Upper lobe of right lung (tissue), 1 donor: ENCODE measurements around the gene PALD1. TPM values are rescaled to one million over a fixed set of nuclear protein-coding genes. Genes with fewer than 3 reads are reported as not detected.

ENCODE experiments used
- ATAC-seq: fragments of 200-7000 bp; cut with Tn5 transposase; one replicate; pipeline ENCODE4 v1.9.1; 2020; ENCODE audit warnings: mild to moderate bottlenecking, moderate library complexity
- DNase-seq: peaks from one replicate; pipeline ENCODE4 v3.0.0-alpha.2; 2020
- H3K27ac ChIP-seq: fragments of 200-600 bp; one replicate; pipeline ENCODE4 v1.8.0; 2022
- H3K27me3 ChIP-seq: fragments of 200-600 bp; one replicate; pipeline ENCODE4 v1.8.0; 2022; ENCODE audit warnings: mild to moderate bottlenecking
- H3K36me3 ChIP-seq: fragments of 200-600 bp; one replicate; pipeline ENCODE4 v1.8.0; 2022
- H3K4me1 ChIP-seq: fragments of 200-600 bp; one replicate; pipeline ENCODE4 v1.8.0; 2022
- H3K4me3 ChIP-seq: fragments of 200-600 bp; one replicate; pipeline ENCODE4 v1.8.0; 2022; ENCODE audit warnings: mild to moderate bottlenecking
- H3K9me3 ChIP-seq: fragments of 200-600 bp; one replicate; pipeline ENCODE4 v1.8.0; 2022
- intact Hi-C: fragments of 100-400 bp; cut with DNase I; formaldehyde crosslinking; loops from one replicate; pipeline ENCODE4 v1.11.0; 2022
- total RNA-seq: library from RNA; stranded (reverse); fragmentation: NEBNext Ultra II Directional; extraction: Animal tissue kit (Norgen Biotek cat#: 25700); gene quantifications from one replicate; pipeline ENCODE4 v1.2.1, GENCODE V29; 2021
- TF ChIP-seq, protein P1 (sequence below): fragments of 200-600 bp; IDR thresholded peaks from one replicate; pipeline ENCODE4 v1.8.0; 2022; ENCODE audit warnings: antibody characterized with exemption
- donor health status: DM: no; HTN: yes; CAD: no; lungs with severe emphysema.

Gene PALD1
- total RNA-seq, 1 donor from 2014 or later = 27.0 TPM

- DNase-seq (no peak), ATAC-seq (peak; percentile 32)
- intact Hi-C loops = no loop called here
Observed at GRCh38 chr10:70540089-70540788, 61.7 kb downstream of the PALD1 start.

GRCh38 chr10:70540789-70541360 is 62.3 kb downstream of the PALD1 start:
- TF ChIP-seq, protein P1, sequence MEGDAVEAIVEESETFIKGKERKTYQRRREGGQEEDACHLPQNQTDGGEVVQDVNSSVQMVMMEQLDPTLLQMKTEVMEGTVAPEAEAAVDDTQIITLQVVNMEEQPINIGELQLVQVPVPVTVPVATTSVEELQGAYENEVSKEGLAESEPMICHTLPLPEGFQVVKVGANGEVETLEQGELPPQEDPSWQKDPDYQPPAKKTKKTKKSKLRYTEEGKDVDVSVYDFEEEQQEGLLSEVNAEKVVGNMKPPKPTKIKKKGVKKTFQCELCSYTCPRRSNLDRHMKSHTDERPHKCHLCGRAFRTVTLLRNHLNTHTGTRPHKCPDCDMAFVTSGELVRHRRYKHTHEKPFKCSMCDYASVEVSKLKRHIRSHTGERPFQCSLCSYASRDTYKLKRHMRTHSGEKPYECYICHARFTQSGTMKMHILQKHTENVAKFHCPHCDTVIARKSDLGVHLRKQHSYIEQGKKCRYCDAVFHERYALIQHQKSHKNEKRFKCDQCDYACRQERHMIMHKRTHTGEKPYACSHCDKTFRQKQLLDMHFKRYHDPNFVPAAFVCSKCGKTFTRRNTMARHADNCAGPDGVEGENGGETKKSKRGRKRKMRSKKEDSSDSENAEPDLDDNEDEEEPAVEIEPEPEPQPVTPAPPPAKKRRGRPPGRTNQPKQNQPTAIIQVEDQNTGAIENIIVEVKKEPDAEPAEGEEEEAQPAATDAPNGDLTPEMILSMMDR = no peak
- no peaks in the 10 kb centered on the region for H3K9me3 ChIP-seq
- H3K36me3 ChIP-seq = no peaks in the 10 kb centered on the region
- no peak overlapping the region for H3K4me3 ChIP-seq
- DNase-seq = no peak
- no peaks in the 10 kb centered on the region for H3K4me1 ChIP-seq
- no peak for ATAC-seq
- no peaks in the 10 kb centered on the region for H3K27me3 ChIP-seq
- intact Hi-C loops = no loop called here
- no peak overlapping the region for H3K27ac ChIP-seq

More at GRCh38 chr10:70540089-70540788, 61.7 kb downstream of the PALD1 start:
- Histone ChIP-seq H3K36me3 (no peaks in the 10 kb centered on the region), H3K4me1 (no peaks in the 10 kb centered on the region), H3K27me3 (no peaks in the 10 kb centered on the region), H3K27ac (no peak overlapping the region), H3K9me3 (no peaks in the 10 kb centered on the region), H3K4me3 (no peak overlapping the region)
- TF ChIP-seq, protein P1 = peak; percentile 63

DNA sequence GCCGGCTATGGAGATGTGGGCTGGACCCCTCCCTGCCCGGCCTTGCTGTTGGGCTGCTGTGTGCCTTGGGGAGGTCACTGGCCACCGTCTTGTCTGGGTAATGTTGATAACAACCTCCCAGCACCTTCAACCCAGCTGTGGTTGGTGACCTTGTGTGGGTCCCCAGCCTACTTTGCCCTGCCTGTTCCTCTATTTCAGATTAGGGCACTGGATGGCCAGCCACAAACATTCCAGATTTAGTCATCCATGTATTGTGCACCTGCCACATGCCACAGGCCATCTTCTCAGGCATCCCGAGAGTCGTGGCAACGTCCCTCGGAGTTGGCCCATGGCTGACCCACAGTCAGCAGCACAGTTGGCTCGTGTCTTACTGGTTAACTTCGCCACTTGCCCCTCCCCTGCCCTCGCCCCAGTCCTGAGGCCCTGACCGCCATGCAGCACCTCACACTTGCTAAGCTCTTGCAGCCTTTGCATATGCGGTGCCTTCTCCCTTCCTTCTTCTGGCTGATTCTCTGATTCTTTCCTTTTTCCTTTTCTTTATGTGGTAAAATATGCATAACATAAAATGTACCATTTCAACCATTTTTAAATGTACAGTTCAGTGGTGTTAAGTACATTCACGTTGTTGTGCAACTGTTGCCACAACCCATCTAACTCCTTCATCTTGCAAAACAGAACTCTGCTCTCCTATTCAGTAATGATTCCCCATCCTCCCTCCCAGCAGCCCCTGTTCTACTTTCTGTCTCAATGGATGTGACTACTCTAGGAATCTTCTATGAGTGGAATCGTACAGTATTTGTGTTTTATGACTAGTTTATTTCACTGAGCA is 63.4 kb downstream of the PALD1 start:
- Histone ChIP-seq H3K36me3 (no peaks in the 10 kb centered on the region), H3K4me3 (no peak overlapping the region)
- intact Hi-C loops = no loop called here

GRCh38 chr10:70542565-70542938 is 64.0 kb downstream of the PALD1 start:
- ATAC-seq (no peak), DNase-seq (no peak)
- TF ChIP-seq, protein P1 = peak; percentile 11
- Histone ChIP-seq H3K36me3 (no peaks in the 10 kb centered on the region), H3K4me1 (no peaks in the 10 kb centered on the region), H3K27ac (no peak overlapping the region), H3K27me3 (no peaks in the 10 kb centered on the region), H3K9me3 (no peaks in the 10 kb centered on the region), H3K4me3 (no peak overlapping the region)
- intact Hi-C loops = no loop called here

More for the DNA sequence above, 63.4 kb downstream of the PALD1 start:
- no peaks in the 10 kb centered on the region for H3K4me1 ChIP-seq
- no peak overlapping the region for H3K27ac ChIP-seq
- DNase-seq (no peak), ATAC-seq (no peak)
- H3K27me3 ChIP-seq = no peaks in the 10 kb centered on the region
- TF ChIP-seq, protein P1 = no peak
- H3K9me3 ChIP-seq = no peaks in the 10 kb centered on the region

GRCh38 chr10:70543911-70544310 is 65.3 kb downstream of the PALD1 start:
- H3K4me3 ChIP-seq = no peak overlapping the region
- TF ChIP-seq, protein P1 = no peak
- H3K36me3 ChIP-seq = no peaks in the 10 kb centered on the region
- no peaks in the 10 kb centered on the region for H3K4me1 ChIP-seq
- no peak for DNase-seq
- ATAC-seq = no peak
- H3K9me3 ChIP-seq = no peaks in the 10 kb centered on the region
- intact Hi-C loops = no loop called here
- no peaks in the 10 kb centered on the region for H3K27me3 ChIP-seq
- H3K27ac ChIP-seq = no peak overlapping the region
